GM12878 (cell line): ENCODE data around the gene SMURF1. TPM values are rescaled to one million over a fixed set of nuclear protein-coding genes. Genes with fewer than 3 reads are reported as not detected.

Experiments used
- ATAC-seq: fragments of 200-7000 bp; cut with Tn5 transposase; 3 replicates; pipeline ENCODE4 v1.9.1; 2020; ENCODE audit warnings: mild to moderate bottlenecking, moderate library complexity
- BruUV-seq: library from RNA; stranded (reverse); fragments of 400-500 nt; replicated peaks from 2 replicates; lab custom pipeline; 2021; lab: Mats Ljungman, UMichigan
- CTCF ChIA-PET: fragments of 300-600 bp; sonication (Branson Sonifier 250); formaldehyde crosslinking; extraction: SDS; loops from one replicate; lab custom pipeline; 2021; ENCODE audit warnings: inconsistent platforms; lab: Yijun Ruan, JAX
- POLR2A ChIA-PET: fragments of 350-600 bp; formaldehyde crosslinking; extraction: SDS; loops from one replicate; lab custom pipeline; 2021; ENCODE audit warnings: inconsistent platforms; lab: Charles Lee
- RAD21 ChIA-PET: fragments of 300-600 bp; sonication (Branson Sonifier 250); formaldehyde crosslinking; loops from one replicate; lab custom pipeline; 2023; ENCODE audit warnings: antibody characterized with exemption; ENCODE audit not compliant: unreplicated experiment; lab: Charles Lee
- SMC1A ChIA-PET: fragments of 300-600 bp; sonication (Branson Sonifier 250); formaldehyde crosslinking; loops from one replicate; lab custom pipeline; 2023; ENCODE audit not compliant: unreplicated experiment, uncharacterized antibody; lab: Charles Lee
- DNase-seq: peaks from one replicate; pipeline ENCODE4 v3.0.0-alpha.2; 2011; ENCODE audit warnings: low read depth, low spot score
- FAIRE-seq: peaks from 3 replicates; lab custom pipeline; 2011; peaks lifted over from hg19 to GRCh38; lab: Jason Lieb, UNC
- H2AFZ ChIP-seq: 2 replicates; pipeline ENCODE4 v1.6.0; 2011; ENCODE audit warnings: low read depth, low read length, control low read depth; ENCODE audit not compliant: control insufficient read depth
- H3K27ac ChIP-seq: 2 replicates; pipeline ENCODE4 v1.5.1; 2011; ENCODE audit warnings: control low read depth; ENCODE audit not compliant: control insufficient read depth, insufficient read depth
- H3K27me3 ChIP-seq, 2 experiments: replicated peaks in 1 of 2; 2 replicates each; pipeline versions ENCODE4 v1.6.0 to v1.6.1; 2011; ENCODE audit warnings: low read length in 1 of 2; ENCODE audit not compliant: control insufficient read depth in 2 of 2, insufficient read depth in 2 of 2
- H3K36me3 ChIP-seq, 2 experiments: 2 replicates each; pipeline ENCODE4 v1.5.1; 2011; ENCODE audit warnings: low read length in 1 of 2; ENCODE audit not compliant: control insufficient read depth in 2 of 2, insufficient read depth in 2 of 2
- H3K4me1 ChIP-seq: 2 replicates; pipeline ENCODE4 v1.6.1; 2011; ENCODE audit warnings: mild to moderate bottlenecking, low read length, moderate library complexity, mixed read lengths; ENCODE audit not compliant: control insufficient read depth, insufficient read depth
- H3K4me2 ChIP-seq: 2 replicates; pipeline ENCODE4 v1.6.0; 2011; ENCODE audit warnings: control low read depth; ENCODE audit not compliant: control insufficient read depth, insufficient read depth
- H3K4me3 ChIP-seq: fragments of 200-600 bp; sonication (generic); 2 replicates; pipeline ENCODE4 v1.5.1; 2016
- H3K79me2 ChIP-seq: 2 replicates; pipeline ENCODE4 v1.6.0; 2011; ENCODE audit warnings: low read length; ENCODE audit not compliant: control insufficient read depth, insufficient read depth
- H3K9ac ChIP-seq: 2 replicates; pipeline ENCODE4 v1.8.0; 2011; ENCODE audit warnings: low read length, control low read depth, mixed read lengths; ENCODE audit not compliant: control insufficient read depth, insufficient read depth
- H3K9me3 ChIP-seq: replicated peaks from 3 replicates; pipeline ENCODE4 v1.5.1; 2011; ENCODE audit warnings: mild to moderate bottlenecking, low read length; ENCODE audit not compliant: control insufficient read depth, insufficient read depth
- H4K20me1 ChIP-seq: 2 replicates; pipeline ENCODE4 v1.6.0; 2011; ENCODE audit not compliant: control insufficient read depth, insufficient read depth
- ASH2L ChIP-seq: fragments of 300-600, 200-600 bp; sonication (generic); IDR thresholded peaks from 2 replicates; pipeline ENCODE4 v1.6.1; 2017; ENCODE audit warnings: low read depth, mild to moderate bottlenecking, borderline replicate concordance
- ATF3 ChIP-seq: IDR thresholded peaks from 2 replicates; pipeline ENCODE4 v1.6.1; 2011; ENCODE audit warnings: low read depth, mild to moderate bottlenecking, low read length, moderate library complexity, borderline replicate concordance; ENCODE audit errors: extremely low read depth
- E2F8 ChIP-seq: fragments of 450-650 bp; IDR thresholded peaks from 2 replicates; pipeline ENCODE4 v1.6.1; 2018; ENCODE audit warnings: mild to moderate bottlenecking, low read depth, moderate library complexity; ENCODE audit not compliant: partially characterized antibody
- ESRRA ChIP-seq: IDR thresholded peaks from 2 replicates; pipeline ENCODE4 v1.6.1; 2012; ENCODE audit warnings: mild to moderate bottlenecking, low read length, improper control_type of control experiment
- ETV6 ChIP-seq, 2 experiments: fragments of 450-650 bp in 1 of 2; IDR thresholded peaks in 1 of 2; conservative IDR thresholded peaks in 1 of 2; 2 replicates each; pipeline ENCODE4 v1.6.1; 2014; ENCODE audit warnings: antibody characterized with exemption in 1 of 2, borderline replicate concordance in 1 of 2, low read depth in 1 of 2, mild to moderate bottlenecking in 1 of 2, moderate library complexity in 1 of 2
- EZH2 ChIP-seq: IDR thresholded peaks from 2 replicates; pipeline ENCODE4 v1.6.1; 2012; ENCODE audit warnings: low read depth, mild to moderate bottlenecking, control low read depth, inconsistent platforms, low read length, borderline replicate concordance; ENCODE audit not compliant: control insufficient read depth
- JUND ChIP-seq: IDR thresholded peaks from 2 replicates; pipeline ENCODE4 v1.6.1; 2012; ENCODE audit warnings: low read depth, mild to moderate bottlenecking, low read length, improper control_type of control experiment, moderate library complexity
- NFIC ChIP-seq: IDR thresholded peaks from 2 replicates; pipeline ENCODE4 v1.6.1; 2012; ENCODE audit warnings: low read depth, mild to moderate bottlenecking, inconsistent platforms, low read length, moderate library complexity
- PML ChIP-seq: IDR thresholded peaks from 2 replicates; pipeline ENCODE4 v1.6.1; 2012; ENCODE audit warnings: low read length, inconsistent platforms
- TBL1XR1 ChIP-seq: IDR thresholded peaks from 2 replicates; pipeline ENCODE4 v1.6.1; 2012; ENCODE audit warnings: low read depth, low read length, improper control_type of control experiment
- TCF3 ChIP-seq: IDR thresholded peaks from 2 replicates; pipeline ENCODE4 v1.6.1; 2012; ENCODE audit warnings: low read depth, mild to moderate bottlenecking, low read length, borderline replicate concordance; ENCODE audit not compliant: insufficient read depth
- WGBS: methylation state at CpG from one replicate; pipeline ENCODE4 v1.1.6; 2016; ENCODE audit warnings: low lambda C conversion rate; ENCODE audit not compliant: insufficient replicate concordance, insufficient coverage; ENCODE audit errors: missing lambda C conversion rate; 5-methylcytosine and 5-hydroxymethylcytosine counted together
- in situ Hi-C: fragments of 300-500 bp; cut with MboI; formaldehyde crosslinking; loops from 9 replicates; pipeline ENCODE4 v1.14.3; 2018; ENCODE audit warnings: mixed read lengths
- intact Hi-C: fragments of 100-400 bp; cut with micrococcal nuclease; formaldehyde crosslinking; loops from one replicate; pipeline ENCODE4 v1.14.2; 2022; ENCODE audit not compliant: unreplicated experiment
- polyA plus RNA-seq, 11 experiments: library from polyadenylated mRNA; depleted of rRNA in 4 of 11; unstranded in 6 of 11; stranded (reverse) in 5 of 11; fragments of >200 nt; fragmentation: Nextera tagmentation in 4 of 11; fragmentation: Illumina TruSeq in 1 of 11; extraction: Ambion mirVana in 4 of 11; extraction: Trizol in 1 of 11; gene quantifications; 1 replicate in 1 of 11; 2 replicates in 10 of 11; pipeline versions ENCODE4 v1.2.1 to v1.2.3, GENCODE V29; 2011 to 2016; ENCODE audit warnings: inconsistent platforms in 2 of 11, missing spikeins in 2 of 11, low read depth in 1 of 11
- total RNA-seq, 4 experiments: library from RNA; depleted of rRNA in 3 of 4; stranded (reverse); fragments of >200 nt in 3 of 4; fragmentation: Illumina TruSeq in 1 of 4; extraction: Trizol in 1 of 4; gene quantifications; 2 replicates each; pipeline versions ENCODE4 v1.2.1 to v1.2.3, GENCODE V29; 2013 to 2021

The SMURF1 gene
- total and polyA plus RNA-seq, 10 of the 15 experiments (the other 5 are each of a cell fraction or from before 2014, with no cell fraction given): 0.76 to 14.0 (median 7.9) TPM

- RAD21 ChIA-PET: no interaction called here
- peaks cover 10% of the 10 kb centered on the region for H3K79me2 ChIP-seq
- FAIRE-seq (no peak), ATAC-seq (no peak), DNase-seq (no peak)
- BruUV-seq: no TSS peak
- no peak overlapping the region for H3K4me3 ChIP-seq
- in situ Hi-C loops: no loop called here
- SMC1A ChIA-PET: interaction anchor here (0.5 to 1.0 kb wide), 3 partner anchors 11 to 130 kb away, joined by 3 read pairs; no protein-coding TSS in a partner anchor
- peaks cover 4% of the 10 kb centered on the region for H3K4me1 ChIP-seq
- H3K27ac ChIP-seq: no peak overlapping the region
- no peaks in the 10 kb centered on the region for H4K20me1 ChIP-seq
- 46% methylated on average over 3 of the region's 3 CpGs for WGBS
- H3K9me3 ChIP-seq: peaks cover 12% of the 10 kb centered on the region; the same call in 2 of the 3 replicates
- POLR2A ChIA-PET: no interaction called here
- H3K4me2 ChIP-seq: no peak overlapping the region
- intact Hi-C loops: no loop called here
- H3K36me3 ChIP-seq: no peaks in the 10 kb centered on the region
- CTCF ChIA-PET: interaction anchor here (0.5 to 0.6 kb wide), 2 partner anchors 19 to 32 kb away, joined by 3 to 4 read pairs; no protein-coding TSS in a partner anchor
- H3K9ac ChIP-seq: no peak overlapping the region
- H2AFZ ChIP-seq: no peak overlapping the region
- H3K27me3 ChIP-seq: no peaks in the 10 kb centered on the region
- TF ChIP-seq E2F8 (no peak), TBL1XR1 (no peak), ASH2L (no peak), ESRRA (no peak), JUND (no peak), NFIC (no peak), PML (no peak), TCF3 (no peak), ETV6 (conservative IDR thresholded peaks at IDR 0.05 in 1 of 2, IDR thresholded peaks at IDR 0.05 in 1 of 2; ENCODE audit: borderline replicate concordance in 1 of 2, low read depth in 1 of 2) (no peak), EZH2 (no peak), ATF3 (no peak)
Measured at GRCh38 chr7:99098286-99098823, 45.6 kb downstream of the SMURF1 start.
